ENCODE data around the gene PPP1R12B. TPM values are rescaled to one million over a fixed set of nuclear protein-coding genes. Genes with fewer than 3 reads are reported as not detected.

The PPP1R12B gene
- total and polyA plus RNA-seq, 2 experiments from 2014 or later = 8.1 to 15.0 TPM

DNA sequence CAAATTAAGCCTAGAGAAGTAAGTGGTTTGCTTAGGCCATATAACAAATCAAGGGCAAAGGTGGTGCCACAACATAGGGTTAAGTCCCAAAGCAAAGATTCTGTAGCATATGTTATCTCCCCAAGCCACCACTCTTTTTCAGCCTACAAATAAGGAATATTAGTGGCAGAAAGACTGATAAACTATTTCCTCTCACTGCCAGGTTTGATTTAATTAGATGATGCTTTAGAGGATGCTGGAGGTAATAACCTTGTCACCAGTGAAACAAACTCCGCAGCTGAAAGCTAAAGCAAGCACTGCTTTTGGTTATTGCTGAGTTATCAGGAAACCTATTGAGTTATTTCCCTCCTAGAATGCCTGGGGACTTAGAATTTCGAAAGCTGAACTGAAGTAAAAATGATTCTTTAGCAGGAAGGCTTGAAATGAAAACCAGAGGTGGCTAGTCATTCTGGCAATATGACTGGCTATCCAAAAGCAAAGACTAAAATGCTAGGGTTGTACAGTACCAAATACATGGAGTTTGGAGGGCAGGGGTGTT lies 216.5 kb downstream of the PPP1R12B start:
- TF ChIP-seq EZH2 (IDR thresholded peaks at IDR 0.05; ENCODE audit: borderline replicate concordance) (no peak), EZH2phosphoT487 (IDR thresholded peaks at IDR 0.05; ENCODE audit: low read depth, severe bottlenecking, unreplicated experiment) (no peak)
- TF ChIP-seq, protein P1, sequence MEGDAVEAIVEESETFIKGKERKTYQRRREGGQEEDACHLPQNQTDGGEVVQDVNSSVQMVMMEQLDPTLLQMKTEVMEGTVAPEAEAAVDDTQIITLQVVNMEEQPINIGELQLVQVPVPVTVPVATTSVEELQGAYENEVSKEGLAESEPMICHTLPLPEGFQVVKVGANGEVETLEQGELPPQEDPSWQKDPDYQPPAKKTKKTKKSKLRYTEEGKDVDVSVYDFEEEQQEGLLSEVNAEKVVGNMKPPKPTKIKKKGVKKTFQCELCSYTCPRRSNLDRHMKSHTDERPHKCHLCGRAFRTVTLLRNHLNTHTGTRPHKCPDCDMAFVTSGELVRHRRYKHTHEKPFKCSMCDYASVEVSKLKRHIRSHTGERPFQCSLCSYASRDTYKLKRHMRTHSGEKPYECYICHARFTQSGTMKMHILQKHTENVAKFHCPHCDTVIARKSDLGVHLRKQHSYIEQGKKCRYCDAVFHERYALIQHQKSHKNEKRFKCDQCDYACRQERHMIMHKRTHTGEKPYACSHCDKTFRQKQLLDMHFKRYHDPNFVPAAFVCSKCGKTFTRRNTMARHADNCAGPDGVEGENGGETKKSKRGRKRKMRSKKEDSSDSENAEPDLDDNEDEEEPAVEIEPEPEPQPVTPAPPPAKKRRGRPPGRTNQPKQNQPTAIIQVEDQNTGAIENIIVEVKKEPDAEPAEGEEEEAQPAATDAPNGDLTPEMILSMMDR (IDR thresholded peaks at IDR 0.05; ENCODE audit: poor library complexity) = no peak
- H3K27ac ChIP-seq = no peak overlapping the region

DNA sequence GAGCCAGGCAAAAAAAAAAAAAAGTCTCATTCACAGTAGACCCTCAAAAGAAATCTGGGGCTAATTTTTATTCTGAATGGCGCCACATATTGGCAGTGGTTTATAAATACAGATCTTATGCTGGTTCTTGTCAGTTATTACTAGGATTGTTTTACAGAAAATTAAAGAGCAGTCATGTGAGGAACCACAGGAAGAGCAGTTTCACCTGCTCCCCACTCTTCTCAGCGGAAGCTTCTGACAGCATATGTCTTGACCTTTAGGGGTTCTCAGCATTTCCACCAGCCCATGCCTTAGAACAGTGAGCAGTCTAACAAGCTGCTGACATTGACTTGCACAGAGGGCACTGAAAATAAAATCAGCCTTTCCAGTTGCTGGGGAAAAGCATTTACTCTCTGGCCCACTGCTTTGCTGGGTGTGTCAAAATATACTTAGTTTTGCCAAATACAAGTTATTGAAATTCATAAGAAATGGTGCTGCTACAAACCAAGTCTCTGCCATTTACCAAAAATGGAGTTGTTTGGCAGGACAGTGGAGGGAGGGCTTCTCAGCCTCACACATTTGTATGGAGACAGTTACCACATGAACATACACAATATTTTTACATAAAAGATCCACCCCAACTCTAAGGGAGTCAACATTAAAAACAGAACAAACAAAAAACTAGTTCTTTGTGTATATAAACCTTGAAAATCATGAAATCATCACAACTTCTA lies 217.5 kb downstream of the PPP1R12B start:
- DNase-seq (ENCODE audit: low spot score) = no peak
- no peak for TF ChIP-seq EZH2 (IDR thresholded peaks at IDR 0.05; ENCODE audit: borderline replicate concordance)
- TF ChIP-seq EZH2phosphoT487 (IDR thresholded peaks at IDR 0.05; ENCODE audit: low read depth, severe bottlenecking, unreplicated experiment) = no peak
- TF ChIP-seq, protein P1 (IDR thresholded peaks at IDR 0.05; ENCODE audit: poor library complexity) = no peak
- no peak overlapping the region for H3K4me3 ChIP-seq
- no peaks in the 10 kb centered on the region for H3K9me3 ChIP-seq (ENCODE audit: low read depth)
- WGBS (ENCODE audit: low lambda C conversion rate, missing lambda C conversion rate) = 88% methylated on average over 2 of the region's 2 CpGs
- H3K27me3 ChIP-seq = no peaks in the 10 kb centered on the region
- no peak overlapping the region for H3K27ac ChIP-seq
- no peak overlapping the region for H2AFZ ChIP-seq
- H3K9me2 ChIP-seq (replicated peaks; ENCODE audit: insufficient read depth) = no peaks in the 10 kb centered on the region
- no peaks in the 10 kb centered on the region for H3K79me2 ChIP-seq
- peaks cover 12% of the 10 kb centered on the region for H3K4me1 ChIP-seq (ENCODE audit: insufficient read depth)
- no peak overlapping the region for H3K4me2 ChIP-seq
- no peaks in the 10 kb centered on the region for H3K36me3 ChIP-seq (replicated peaks; ENCODE audit: insufficient read depth, low read depth)
- no peaks in the 10 kb centered on the region for H4K20me1 ChIP-seq (ENCODE audit: insufficient read depth, poor library complexity, severe bottlenecking)

More for the DNA sequence above, 216.5 kb downstream of the PPP1R12B start:
- Histone ChIP-seq H3K27me3 (no peaks in the 10 kb centered on the region), H3K4me1 (ENCODE audit: insufficient read depth) (peaks cover 12% of the 10 kb centered on the region), H3K79me2 (no peaks in the 10 kb centered on the region), H2AFZ (no peak overlapping the region), H3K36me3 (replicated peaks; ENCODE audit: insufficient read depth, low read depth) (no peaks in the 10 kb centered on the region), H3K9me2 (replicated peaks; ENCODE audit: insufficient read depth) (no peaks in the 10 kb centered on the region), H4K20me1 (ENCODE audit: insufficient read depth, poor library complexity, severe bottlenecking) (no peaks in the 10 kb centered on the region), H3K4me3 (no peak overlapping the region), H3K9me3 (ENCODE audit: low read depth) (no peaks in the 10 kb centered on the region), H3K4me2 (no peak overlapping the region)
- 74% methylated on average over 2 of the region's 2 CpGs for WGBS (ENCODE audit: low lambda C conversion rate, missing lambda C conversion rate)
- DNase-seq (ENCODE audit: low spot score) = no peak

DNA sequence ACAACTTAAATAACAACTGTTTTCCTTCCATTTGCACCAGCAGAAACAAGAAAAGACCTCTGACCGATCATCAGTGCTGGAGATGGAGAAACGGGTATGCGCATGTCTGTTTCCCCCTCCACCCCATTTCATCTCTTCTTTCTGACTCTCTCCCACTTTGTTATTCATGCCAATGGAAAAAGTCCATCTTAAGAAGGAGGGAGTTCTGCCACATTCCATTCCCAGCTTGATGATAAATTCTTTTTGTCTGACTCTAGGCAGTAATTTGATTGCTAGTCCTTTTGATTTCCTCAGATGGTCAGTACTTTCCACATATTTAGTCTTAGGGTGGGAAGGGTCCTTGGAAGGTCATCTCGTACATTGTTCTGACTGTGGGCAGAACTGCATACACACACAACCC lies 219.2 kb downstream of the PPP1R12B start:
- Histone ChIP-seq H3K9me2 (replicated peaks; ENCODE audit: insufficient read depth) (no peaks in the 10 kb centered on the region), H2AFZ (no peak overlapping the region), H3K9me3 (ENCODE audit: low read depth) (no peaks in the 10 kb centered on the region), H3K79me2 (no peaks in the 10 kb centered on the region), H3K27me3 (no peaks in the 10 kb centered on the region), H3K4me3 (no peak overlapping the region), H3K36me3 (replicated peaks; ENCODE audit: insufficient read depth, low read depth) (no peaks in the 10 kb centered on the region), H3K27ac (peak overlapping the region; percentile 25), H4K20me1 (ENCODE audit: insufficient read depth, poor library complexity, severe bottlenecking) (no peaks in the 10 kb centered on the region), H3K4me1 (ENCODE audit: insufficient read depth) (peaks cover 12% of the 10 kb centered on the region), H3K4me2 (no peak overlapping the region)
- TF ChIP-seq, protein P1 (IDR thresholded peaks at IDR 0.05; ENCODE audit: poor library complexity) = no peak
- TF ChIP-seq EZH2 (IDR thresholded peaks at IDR 0.05; ENCODE audit: borderline replicate concordance) (no peak), EZH2phosphoT487 (IDR thresholded peaks at IDR 0.05; ENCODE audit: low read depth, severe bottlenecking, unreplicated experiment) (no peak)
- DNase-seq (ENCODE audit: low spot score) = no peak
- WGBS (ENCODE audit: low lambda C conversion rate, missing lambda C conversion rate) = 80% methylated on average over 4 of the region's 4 CpGs
